HUES6 (cell line): ENCODE results near the gene SMC4.
"Not testable (repeated sequence)": the region's sequence is repeated elsewhere in the genome, so short reads cannot be mapped to it uniquely, and the experiment has no call there.

Experiments
- H3K27ac ChIP-seq: 2 replicates; pipeline ENCODE4 v1.7.0; 2013; ENCODE audit warnings: low read depth, mild to moderate bottlenecking, low read length, inconsistent platforms
- H3K27me3 ChIP-seq: 2 replicates; pipeline ENCODE4 v1.6.1; 2013; ENCODE audit warnings: low read length; ENCODE audit not compliant: control insufficient read depth, insufficient read depth
- H3K36me3 ChIP-seq: 2 replicates; pipeline ENCODE4 v1.6.1; 2013; ENCODE audit warnings: low read length; ENCODE audit not compliant: control insufficient read depth, insufficient read depth
- H3K4me1 ChIP-seq: 2 replicates; pipeline ENCODE4 v1.6.1; 2013; ENCODE audit warnings: low read length; ENCODE audit not compliant: control insufficient read depth, insufficient read depth
- H3K4me3 ChIP-seq: 2 replicates; pipeline ENCODE4 v1.5.1; 2013; ENCODE audit warnings: low read depth, low read length
- H3K9ac ChIP-seq: one replicate; pipeline ENCODE4 v1.6.1; 2013; ENCODE audit warnings: mild to moderate bottlenecking, low read length
- H3K9me3 ChIP-seq: 2 replicates; pipeline ENCODE4 v1.6.1; 2013; ENCODE audit warnings: low read depth, low read length; ENCODE audit not compliant: control insufficient read depth, insufficient read depth

The SMC4 gene

DNA sequence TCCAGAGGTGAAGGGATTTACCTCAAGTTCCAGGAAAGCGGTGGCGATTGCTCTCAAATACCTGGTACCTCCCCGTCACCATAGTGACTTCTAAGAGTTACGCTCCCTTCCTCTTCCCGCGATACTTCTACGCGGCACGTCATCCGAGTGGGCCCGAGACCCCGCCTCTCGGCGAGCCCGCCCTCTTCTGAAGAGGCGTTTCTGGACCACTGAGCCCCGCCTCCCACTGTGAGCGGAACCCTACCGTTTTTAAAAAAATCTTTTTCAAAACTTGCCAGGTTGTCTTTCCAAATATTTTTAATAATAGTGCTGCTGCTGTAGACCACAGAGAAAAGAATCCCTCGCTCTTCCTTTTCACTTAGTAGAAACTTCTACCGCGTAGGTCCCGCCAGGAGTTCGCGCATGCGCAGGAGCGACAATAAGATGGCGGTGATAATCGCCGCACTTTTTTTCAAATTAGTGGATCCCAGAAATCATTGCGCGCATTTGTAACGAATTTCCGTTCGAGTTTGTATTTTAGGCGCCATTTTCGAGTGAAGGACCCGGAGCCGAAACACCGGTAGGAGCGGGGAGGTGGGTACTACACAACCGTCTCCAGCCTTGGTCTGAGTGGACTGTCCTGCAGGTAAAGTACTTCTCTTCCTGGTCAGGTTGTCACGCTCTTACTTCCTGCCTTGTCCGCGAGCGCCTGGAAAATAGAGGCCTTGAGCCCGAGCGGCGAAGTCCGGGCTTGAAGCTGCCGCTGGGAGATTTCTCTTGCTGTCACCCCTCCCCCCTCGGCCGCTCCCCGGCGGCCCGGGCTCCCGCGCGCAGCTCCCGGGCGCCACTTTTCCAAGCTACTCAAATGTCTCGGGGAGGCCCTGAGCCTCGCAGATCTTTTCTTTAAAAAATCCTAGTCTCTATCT, at the start of gene SMC4, which contains the start of gene IFT80:
Gene SMC4, plus strand, starts transcription at position 526 of the 905 bp plus-strand sequence. CDS start 1,177 bp downstream, outside the sequence.
Gene IFT80, minus strand, starts transcription at position 101 of the 905 bp plus-strand sequence. CDS start 14,625 bp downstream, outside the sequence.
- peaks cover 8% of the 10 kb centered on the region; the same call in 1 of the 2 replicates for H3K4me1 ChIP-seq
- peak within 1 kb of the TSS; percentile 67 for H3K27ac ChIP-seq
- H3K9ac ChIP-seq, result peak within 1 kb of the TSS; percentile 98
- no peaks in the 10 kb centered on the region for H3K9me3 ChIP-seq
- H3K4me3 ChIP-seq, result peak within 1 kb of the TSS; percentile 91
- H3K36me3 ChIP-seq, result peaks cover 20% of the 10 kb centered on the region
- no peaks in the 10 kb centered on the region for H3K27me3 ChIP-seq

DNA sequence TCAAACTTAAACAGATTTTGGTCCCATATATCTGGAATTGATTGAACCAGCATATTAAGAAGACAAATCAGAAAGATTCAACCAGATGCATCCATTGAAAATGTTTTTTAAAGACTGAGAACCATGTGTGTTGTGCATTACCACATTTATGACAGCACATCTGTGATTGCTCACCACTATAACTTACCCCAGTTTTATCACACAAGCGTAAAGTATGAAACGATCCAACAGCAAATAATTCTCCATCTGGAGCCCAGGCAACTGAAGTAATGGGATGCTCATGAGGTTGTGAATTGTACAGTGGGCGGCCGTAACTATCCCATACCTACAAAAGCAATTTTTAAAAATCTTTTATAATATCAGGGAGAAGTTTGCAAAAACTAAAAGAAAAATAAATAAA, 43.6 kb upstream of the SMC4 start:
- Histone ChIP-seq H3K4me1 (no peaks in the 10 kb centered on the region), H3K27ac (no peak overlapping the region)

GRCh38 chr3:160362896-160363295, 36.6 kb upstream of the SMC4 start:
- H3K4me3 ChIP-seq, H3K27ac ChIP-seq, H3K4me1 ChIP-seq, H3K27me3 ChIP-seq, H3K9me3 ChIP-seq, H3K36me3 ChIP-seq, H3K9ac ChIP-seq: not testable (repeated sequence)

More for the DNA sequence above, 43.6 kb upstream of the SMC4 start:
- H3K27me3 ChIP-seq, result no peaks in the 10 kb centered on the region
- H3K9ac ChIP-seq, result no peak overlapping the region
- H3K9me3 ChIP-seq, result no peaks in the 10 kb centered on the region
- H3K36me3 ChIP-seq, result peaks cover 3% of the 10 kb centered on the region; the same call in 1 of the 2 replicates
- H3K4me3 ChIP-seq, result no peak overlapping the region

DNA sequence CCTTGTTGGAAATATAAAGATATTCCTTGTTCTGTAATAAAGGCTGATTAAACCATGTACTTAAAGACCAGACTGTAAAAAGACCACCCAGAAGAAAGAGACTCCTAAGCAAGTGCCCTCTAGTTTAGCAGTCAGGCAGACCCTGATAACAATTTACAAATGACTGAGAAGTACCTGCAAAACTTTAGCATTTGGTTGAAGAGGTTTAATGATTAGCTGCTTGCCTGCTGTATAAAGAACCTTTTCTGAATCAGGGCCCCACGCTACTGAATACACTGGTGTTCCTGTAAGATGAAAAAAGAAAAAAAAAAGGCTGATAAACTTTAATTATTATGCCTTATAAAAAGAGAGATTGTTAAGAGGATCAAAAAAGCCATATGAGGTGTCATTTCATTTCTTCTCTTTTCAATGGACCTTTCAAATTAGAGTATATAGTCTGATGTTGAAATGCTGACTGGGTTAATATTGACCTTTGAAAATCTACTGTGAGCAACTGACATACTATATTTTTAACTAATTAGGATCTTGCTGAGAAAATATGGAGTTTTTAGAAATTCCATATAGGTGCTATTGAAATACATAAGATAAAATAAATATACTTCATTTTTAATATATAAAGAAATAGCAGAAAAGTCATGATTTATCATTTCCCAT, 33.5 kb upstream of the SMC4 start:
- Histone ChIP-seq H3K9ac (no peak overlapping the region), H3K9me3 (no peaks in the 10 kb centered on the region), H3K4me3 (no peak overlapping the region), H3K27me3 (no peaks in the 10 kb centered on the region), H3K4me1 (no peaks in the 10 kb centered on the region), H3K27ac (no peak overlapping the region), H3K36me3 (no peaks in the 10 kb centered on the region)

- no peak overlapping the region for H3K27ac ChIP-seq
- H3K36me3 ChIP-seq, result peaks cover 3% of the 10 kb centered on the region
- no peaks in the 10 kb centered on the region for H3K27me3 ChIP-seq
- no peak overlapping the region for H3K9ac ChIP-seq
- no peaks in the 10 kb centered on the region for H3K4me1 ChIP-seq
- H3K4me3 ChIP-seq, result no peak overlapping the region
- H3K9me3 ChIP-seq, result 0 out of 2 replicates have a peak, but pooled peaks cover 2% of the 10 kb centered on the region
Measured at GRCh38 chr3:160368804-160369203, 30.6 kb upstream of the SMC4 start.

DNA sequence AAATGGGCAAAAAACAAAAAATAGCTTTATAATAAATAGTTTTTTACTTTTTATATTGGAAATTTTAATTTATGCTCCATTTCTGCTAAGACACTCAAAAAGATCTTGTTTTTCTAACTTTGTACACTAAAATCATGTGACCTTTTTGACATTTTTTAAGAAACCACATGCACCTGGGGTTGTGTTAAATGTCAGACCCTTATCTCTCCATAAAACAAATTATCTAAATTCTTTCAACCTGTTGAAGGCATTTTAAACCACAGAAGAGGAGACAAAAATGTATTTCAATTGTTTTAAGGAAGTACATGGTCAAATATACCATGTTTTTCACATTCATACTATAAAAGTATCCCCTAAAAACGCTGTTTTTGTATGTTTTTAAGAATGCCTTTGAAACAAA, 29.7 kb upstream of the SMC4 start:
- Histone ChIP-seq H3K27ac (no peak overlapping the region), H3K27me3 (no peaks in the 10 kb centered on the region), H3K9ac (no peak overlapping the region), H3K4me1 (no peaks in the 10 kb centered on the region), H3K4me3 (no peak overlapping the region), H3K9me3 (0 out of 2 replicates have a peak, but pooled peaks cover 2% of the 10 kb centered on the region), H3K36me3 (peaks cover 13% of the 10 kb centered on the region)

- peaks cover 18% of the 10 kb centered on the region for H3K36me3 ChIP-seq
- no peaks in the 10 kb centered on the region for H3K4me1 ChIP-seq
- no peaks in the 10 kb centered on the region for H3K27me3 ChIP-seq
- H3K27ac ChIP-seq, result no peak overlapping the region
- H3K9ac ChIP-seq, result no peak overlapping the region
- no peak overlapping the region for H3K4me3 ChIP-seq
- H3K9me3 ChIP-seq, result 0 out of 2 replicates have a peak, but pooled peaks cover 2% of the 10 kb centered on the region
Measured at GRCh38 chr3:160370987-160371857, 28.2 kb upstream of the SMC4 start.

GRCh38 chr3:160372780-160373179, 26.7 kb upstream of the SMC4 start:
- Histone ChIP-seq H3K9ac (no peak overlapping the region), H3K4me3 (no peak overlapping the region), H3K36me3 (peaks cover 18% of the 10 kb centered on the region), H3K9me3 (0 out of 2 replicates have a peak, but pooled peaks cover 2% of the 10 kb centered on the region), H3K4me1 (no peaks in the 10 kb centered on the region), H3K27me3 (no peaks in the 10 kb centered on the region), H3K27ac (no peak overlapping the region)

- Histone ChIP-seq H3K4me1 (0 out of 2 replicates have a peak, but pooled peaks cover under 1% of the 10 kb centered on the region), H3K9ac (no peak overlapping the region), H3K4me3 (no peak overlapping the region), H3K9me3 (0 out of 2 replicates have a peak, but pooled peaks cover 2% of the 10 kb centered on the region), H3K36me3 (peaks cover 18% of the 10 kb centered on the region), H3K27me3 (no peaks in the 10 kb centered on the region), H3K27ac (no peak overlapping the region)
Measured at GRCh38 chr3:160373655-160374054, 25.8 kb upstream of the SMC4 start.

DNA sequence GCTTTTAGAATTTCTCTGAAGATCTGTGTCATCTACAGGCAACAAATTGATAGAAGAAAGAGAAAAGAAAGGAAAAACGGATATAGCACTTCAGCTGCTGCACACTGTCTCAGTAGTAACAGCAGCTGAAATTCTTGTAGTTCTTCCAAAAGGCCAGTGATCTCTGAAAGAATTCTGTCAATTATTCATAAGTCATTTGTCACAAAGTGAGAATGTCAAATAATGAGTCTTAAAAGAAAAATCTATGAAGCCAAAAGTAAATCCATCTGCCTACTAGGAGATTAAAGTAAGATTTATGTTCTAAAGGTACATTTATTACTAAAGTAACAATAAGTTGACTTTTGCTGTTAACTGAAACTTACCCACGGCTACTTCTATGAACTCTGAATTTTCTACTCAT, 25.0 kb upstream of the SMC4 start:
- no peak overlapping the region for H3K9ac ChIP-seq
- peaks cover 18% of the 10 kb centered on the region for H3K36me3 ChIP-seq
- H3K4me3 ChIP-seq, result no peak overlapping the region
- 0 out of 2 replicates have a peak, but pooled peaks cover 2% of the 10 kb centered on the region for H3K9me3 ChIP-seq
- no peak overlapping the region for H3K27ac ChIP-seq
- H3K27me3 ChIP-seq, result no peaks in the 10 kb centered on the region
- H3K4me1 ChIP-seq, result peaks cover 9% of the 10 kb centered on the region; the same call in 1 of the 2 replicates
